ENCODE data around the gene MT3. TPM values are rescaled to one million over a fixed set of nuclear protein-coding genes. Genes with fewer than 3 reads are reported as not detected.
"Not testable (repeated sequence)": the region's sequence is repeated elsewhere in the genome, so short reads cannot be mapped to it uniquely, and the experiment has no call there.

The MT3 gene
- total and polyA plus RNA-seq, 9 donors = 3.9 to 15.8 (median 9.1) TPM

GRCh38 chr16:56616608-56617211, 27.4 kb downstream of the MT3 start:
- peaks cover 22% of the 10 kb centered on the region for H3K4me1 ChIP-seq (ENCODE audit: control insufficient read depth, insufficient read depth, low read length)
- no peak for DNase-seq
- WGBS (ENCODE audit: insufficient coverage) = 25% methylated on average over 16 of the region's 23 CpGs
- H3K36me3 ChIP-seq (ENCODE audit: control insufficient read depth, insufficient read depth, low read length) = no peaks in the 10 kb centered on the region
- peaks cover 14% of the 10 kb centered on the region for H3K27me3 ChIP-seq (ENCODE audit: control insufficient read depth, insufficient read depth, low read length)
- peak overlapping the region; percentile 40 for H3K4me3 ChIP-seq (ENCODE audit: low read length)
- no peaks in the 10 kb centered on the region for H3K9me3 ChIP-seq (replicated peaks; ENCODE audit: control insufficient read depth, low read depth, low read length)
- H3K27ac ChIP-seq (ENCODE audit: low read length) = no peak overlapping the region

- peak; percentile 89 for DNase-seq
- H3K4me1 ChIP-seq (ENCODE audit: control insufficient read depth, insufficient read depth, low read length) = peaks cover 18% of the 10 kb centered on the region
- no peak overlapping the region for H3K27ac ChIP-seq (ENCODE audit: low read length)
- H3K27me3 ChIP-seq (ENCODE audit: control insufficient read depth, insufficient read depth, low read length) = peaks cover 14% of the 10 kb centered on the region
- WGBS (ENCODE audit: insufficient coverage) = under 1% methylated on average over 40 of the region's 41 CpGs
- H3K9me3 ChIP-seq (replicated peaks; ENCODE audit: control insufficient read depth, low read depth, low read length) = no peaks in the 10 kb centered on the region
- peak overlapping the region; percentile 40 for H3K4me3 ChIP-seq (ENCODE audit: low read length)
- H3K36me3 ChIP-seq (ENCODE audit: control insufficient read depth, insufficient read depth, low read length) = no peaks in the 10 kb centered on the region
Measured at GRCh38 chr16:56617212-56618085, 28.1 kb downstream of the MT3 start.

- Histone ChIP-seq H3K4me3 (ENCODE audit: low read length) (no peak overlapping the region), H3K36me3 (ENCODE audit: control insufficient read depth, insufficient read depth, low read length) (no peaks in the 10 kb centered on the region), H3K4me1 (ENCODE audit: control insufficient read depth, insufficient read depth, low read length) (peaks cover 18% of the 10 kb centered on the region), H3K27ac (ENCODE audit: low read length) (no peak overlapping the region), H3K9me3 (replicated peaks; ENCODE audit: control insufficient read depth, low read depth, low read length) (no peaks in the 10 kb centered on the region), H3K27me3 (ENCODE audit: control insufficient read depth, insufficient read depth, low read length) (peaks cover 14% of the 10 kb centered on the region)
- 58% methylated on average over 4 of the region's 6 CpGs for whole genome bisulfite sequencing (ENCODE audit: insufficient coverage)
- no peak for DNase-seq
Measured at GRCh38 chr16:56618138-56618537, 28.8 kb downstream of the MT3 start.

- DNase-seq = no peak
- H3K27ac ChIP-seq (ENCODE audit: low read length) = no peak overlapping the region
- 67% methylated on average over 7 of the region's 8 CpGs for WGBS (ENCODE audit: insufficient coverage)
- no peaks in the 10 kb centered on the region for H3K36me3 ChIP-seq (ENCODE audit: control insufficient read depth, insufficient read depth, low read length)
- peaks cover 20% of the 10 kb centered on the region for H3K27me3 ChIP-seq (ENCODE audit: control insufficient read depth, insufficient read depth, low read length)
- H3K4me1 ChIP-seq (ENCODE audit: control insufficient read depth, insufficient read depth, low read length) = peaks cover 25% of the 10 kb centered on the region
- no peaks in the 10 kb centered on the region for H3K9me3 ChIP-seq (replicated peaks; ENCODE audit: control insufficient read depth, low read depth, low read length)
- no peak overlapping the region for H3K4me3 ChIP-seq (ENCODE audit: low read length)
Measured at GRCh38 chr16:56620339-56620897, 31.1 kb downstream of the MT3 start.

GRCh38 chr16:56621665-56622445, 32.5 kb downstream of the MT3 start:
- DNase-seq; H3K4me3 ChIP-seq (ENCODE audit: low read length); H3K27ac ChIP-seq (ENCODE audit: low read length); H3K9me3 ChIP-seq (replicated peaks; ENCODE audit: control insufficient read depth, low read depth, low read length); H3K36me3 ChIP-seq (ENCODE audit: control insufficient read depth, insufficient read depth, low read length): not testable (repeated sequence)
- Histone ChIP-seq H3K27me3 (ENCODE audit: control insufficient read depth, insufficient read depth, low read length) (peaks cover 26% of the 10 kb centered on the region), H3K4me1 (ENCODE audit: control insufficient read depth, insufficient read depth, low read length) (peaks cover 35% of the 10 kb centered on the region)
- 77% methylated on average over 3 of the region's 4 CpGs for WGBS (ENCODE audit: insufficient coverage)

GRCh38 chr16:56623184-56623583, 33.9 kb downstream of the MT3 start:
- WGBS (ENCODE audit: insufficient coverage) = 74% methylated on average over 3 of the region's 5 CpGs
- H3K27me3 ChIP-seq (ENCODE audit: control insufficient read depth, insufficient read depth, low read length) = peaks cover 21% of the 10 kb centered on the region
- H3K9me3 ChIP-seq (replicated peaks; ENCODE audit: control insufficient read depth, low read depth, low read length) = not testable (repeated sequence)

GRCh38 chr16:56623637-56624036, 34.3 kb downstream of the MT3 start:
- no peak for DNase-seq

More at GRCh38 chr16:56623184-56623583, 33.9 kb downstream of the MT3 start:
- not testable (repeated sequence) for DNase-seq; H3K36me3 ChIP-seq (ENCODE audit: control insufficient read depth, insufficient read depth, low read length); H3K27ac ChIP-seq (ENCODE audit: low read length); H3K4me3 ChIP-seq (ENCODE audit: low read length)
- peaks cover 22% of the 10 kb centered on the region for H3K4me1 ChIP-seq (ENCODE audit: control insufficient read depth, insufficient read depth, low read length)

GRCh38 chr16:56625140-56625942, 36.0 kb downstream of the MT3 start, which contains the start of gene MT1E:
Gene MT1E (plus strand): TSS chr16:56625781. CDS start chr16:56625852, 71 bp downstream.
- Histone ChIP-seq H3K36me3 (ENCODE audit: control insufficient read depth, insufficient read depth, low read length) (no peaks in the 10 kb centered on the region), H3K4me3 (ENCODE audit: low read length) (peak within 1 kb of the TSS; percentile 71), H3K27ac (ENCODE audit: low read length) (peak within 1 kb of the TSS; percentile 82), H3K27me3 (ENCODE audit: control insufficient read depth, insufficient read depth, low read length) (peaks cover 24% of the 10 kb centered on the region), H3K9me3 (replicated peaks; ENCODE audit: control insufficient read depth, low read depth, low read length) (no peaks in the 10 kb centered on the region), H3K4me1 (ENCODE audit: control insufficient read depth, insufficient read depth, low read length) (peaks cover 19% of the 10 kb centered on the region)
- DNase-seq = peak; percentile 86
- WGBS (ENCODE audit: insufficient coverage) = 2% methylated on average over 61 of the region's 62 CpGs

More at GRCh38 chr16:56623637-56624036, 34.3 kb downstream of the MT3 start:
- H3K4me1 ChIP-seq (ENCODE audit: control insufficient read depth, insufficient read depth, low read length) = peaks cover 19% of the 10 kb centered on the region
- no peak overlapping the region for H3K27ac ChIP-seq (ENCODE audit: low read length)
- no CpG with 5 or more reads among the region's 2 CpGs for WGBS (ENCODE audit: insufficient coverage)
- no peaks in the 10 kb centered on the region for H3K36me3 ChIP-seq (ENCODE audit: control insufficient read depth, insufficient read depth, low read length)
- no peak overlapping the region for H3K4me3 ChIP-seq (ENCODE audit: low read length)
- H3K27me3 ChIP-seq (ENCODE audit: control insufficient read depth, insufficient read depth, low read length) = peaks cover 22% of the 10 kb centered on the region
- H3K9me3 ChIP-seq (replicated peaks; ENCODE audit: control insufficient read depth, low read depth, low read length) = no peaks in the 10 kb centered on the region

- peak overlapping the region; percentile 77 for H3K27ac ChIP-seq (ENCODE audit: low read length)
- DNase-seq = peak; percentile 77
- 21% methylated on average over 12 of the region's 16 CpGs for WGBS (ENCODE audit: insufficient coverage)
- no peaks in the 10 kb centered on the region for H3K36me3 ChIP-seq (ENCODE audit: control insufficient read depth, insufficient read depth, low read length)
- peaks cover 19% of the 10 kb centered on the region for H3K4me1 ChIP-seq (ENCODE audit: control insufficient read depth, insufficient read depth, low read length)
- no peaks in the 10 kb centered on the region for H3K9me3 ChIP-seq (replicated peaks; ENCODE audit: control insufficient read depth, low read depth, low read length)
- peaks cover 27% of the 10 kb centered on the region for H3K27me3 ChIP-seq (ENCODE audit: control insufficient read depth, insufficient read depth, low read length)
- peak overlapping the region; percentile 71 for H3K4me3 ChIP-seq (ENCODE audit: low read length)
Measured at GRCh38 chr16:56625943-56626654, 36.8 kb downstream of the MT3 start.
